GM18498 (cell line): Measurements from ENCODE around the gene CLDN3.

Experiments
- ATAC-seq: cut with Tn5 transposase; IDR thresholded peaks from one replicate; pipeline ENCODE4 v1.9.1; 2021; ENCODE audit warnings: mild to moderate bottlenecking, moderate library complexity; ENCODE audit not compliant: unreplicated experiment

CLDN3 gene

DNA sequence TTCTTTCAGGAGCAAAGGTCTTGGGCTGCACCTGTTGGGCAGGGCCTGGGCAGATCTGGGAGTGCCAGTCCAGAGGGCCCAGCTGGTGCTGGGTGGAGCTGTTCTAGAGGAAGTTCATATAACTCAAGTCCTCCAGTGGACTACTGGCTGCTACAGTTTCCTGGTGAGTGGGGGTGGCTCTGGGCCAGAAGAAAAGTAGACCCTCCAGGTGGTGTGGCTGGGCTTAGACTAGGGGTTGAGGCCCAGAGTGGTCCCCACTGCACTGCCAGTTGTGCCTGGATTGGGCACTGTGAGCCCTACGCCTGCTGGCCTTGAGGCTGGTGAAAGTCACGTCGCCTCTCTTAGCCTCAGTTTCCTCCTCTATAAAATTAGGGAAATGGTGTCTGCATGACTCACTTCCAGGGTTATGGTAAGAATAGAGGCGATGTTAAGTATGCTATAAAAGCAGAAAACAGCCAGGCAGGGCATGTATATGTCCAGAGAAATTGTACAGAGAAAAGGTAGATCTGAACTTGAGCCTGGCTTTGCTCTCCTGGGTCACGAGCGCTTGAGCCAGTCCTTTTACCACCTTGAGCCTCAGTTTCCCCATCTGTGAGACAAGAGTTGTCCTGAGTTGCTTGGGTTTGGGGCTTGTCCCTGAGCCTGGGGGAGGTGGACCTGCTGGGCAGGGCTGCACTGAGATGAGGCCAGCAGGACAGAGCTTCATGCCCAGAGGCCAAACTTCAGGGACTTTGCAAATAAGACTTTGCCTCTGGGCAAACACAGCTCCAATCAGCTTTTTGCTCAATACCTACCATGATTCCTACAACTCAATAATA is 3.8 kb upstream of the CLDN3 start:
- ATAC-seq: no peak

DNA sequence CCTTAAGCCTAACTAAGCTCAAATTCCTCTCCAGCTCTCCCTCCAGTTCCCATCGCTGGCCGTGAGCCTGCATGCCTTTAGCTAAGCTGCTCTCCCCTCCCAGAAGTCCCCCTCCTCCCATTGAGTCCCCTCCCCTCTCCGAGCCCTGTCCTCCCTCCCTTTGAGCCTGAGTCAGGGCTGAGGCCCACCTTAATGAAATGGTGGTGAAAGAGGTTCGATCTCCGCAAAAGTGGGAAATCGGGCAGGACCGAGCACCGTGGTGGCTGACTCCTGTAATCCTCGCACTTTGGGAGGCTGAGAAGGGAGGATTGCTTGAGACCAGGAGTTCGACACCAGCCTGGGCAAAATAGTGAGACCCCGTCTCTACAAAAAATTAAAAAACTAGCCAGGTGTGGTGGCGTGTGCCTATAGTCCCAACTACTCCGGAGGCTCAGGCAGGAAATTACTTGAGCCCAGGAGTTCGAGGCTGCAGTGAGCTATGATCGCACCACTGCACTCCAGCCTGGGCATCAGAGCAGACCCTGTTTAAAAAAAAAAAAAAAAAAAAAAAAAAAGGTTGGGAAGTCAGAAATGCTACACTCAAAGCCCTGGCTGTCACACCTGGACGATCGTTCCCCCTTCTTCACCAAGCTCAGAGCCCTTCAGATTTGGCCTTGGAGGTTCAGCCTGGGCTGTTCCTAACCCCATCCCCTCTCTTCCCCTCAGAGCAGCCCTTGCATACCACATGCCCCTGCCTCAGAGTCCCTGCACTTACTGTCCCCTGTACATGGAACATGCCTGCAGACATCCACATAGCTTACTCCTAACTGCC is 995 bp upstream of the CLDN3 start:
- ATAC-seq: no peak

DNA sequence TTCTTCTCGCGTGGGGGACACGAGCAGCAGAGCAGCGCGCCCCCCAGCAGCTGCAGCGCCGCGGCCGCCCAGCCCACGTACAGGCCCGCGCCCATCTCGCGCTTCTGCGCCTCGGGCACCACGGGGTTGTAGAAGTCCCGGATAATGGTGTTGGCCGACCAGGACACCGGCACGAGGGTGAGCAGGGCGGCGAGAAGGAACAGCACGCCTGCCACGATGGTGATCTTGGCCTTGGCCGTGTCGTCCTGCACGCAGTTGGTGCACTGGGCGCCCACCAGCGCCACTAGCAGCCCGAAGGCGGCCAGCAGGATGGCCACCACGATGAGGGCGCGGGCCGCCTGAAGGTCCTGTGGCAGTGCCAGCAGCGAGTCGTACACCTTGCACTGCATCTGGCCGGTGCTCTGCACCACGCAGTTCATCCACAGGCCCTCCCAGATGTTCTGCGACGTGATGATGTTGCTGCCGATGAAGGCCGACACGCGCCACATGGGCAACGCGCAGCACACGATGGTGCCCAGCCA is 529 bp downstream of the CLDN3 start:
- no peak for ATAC-seq

DNA sequence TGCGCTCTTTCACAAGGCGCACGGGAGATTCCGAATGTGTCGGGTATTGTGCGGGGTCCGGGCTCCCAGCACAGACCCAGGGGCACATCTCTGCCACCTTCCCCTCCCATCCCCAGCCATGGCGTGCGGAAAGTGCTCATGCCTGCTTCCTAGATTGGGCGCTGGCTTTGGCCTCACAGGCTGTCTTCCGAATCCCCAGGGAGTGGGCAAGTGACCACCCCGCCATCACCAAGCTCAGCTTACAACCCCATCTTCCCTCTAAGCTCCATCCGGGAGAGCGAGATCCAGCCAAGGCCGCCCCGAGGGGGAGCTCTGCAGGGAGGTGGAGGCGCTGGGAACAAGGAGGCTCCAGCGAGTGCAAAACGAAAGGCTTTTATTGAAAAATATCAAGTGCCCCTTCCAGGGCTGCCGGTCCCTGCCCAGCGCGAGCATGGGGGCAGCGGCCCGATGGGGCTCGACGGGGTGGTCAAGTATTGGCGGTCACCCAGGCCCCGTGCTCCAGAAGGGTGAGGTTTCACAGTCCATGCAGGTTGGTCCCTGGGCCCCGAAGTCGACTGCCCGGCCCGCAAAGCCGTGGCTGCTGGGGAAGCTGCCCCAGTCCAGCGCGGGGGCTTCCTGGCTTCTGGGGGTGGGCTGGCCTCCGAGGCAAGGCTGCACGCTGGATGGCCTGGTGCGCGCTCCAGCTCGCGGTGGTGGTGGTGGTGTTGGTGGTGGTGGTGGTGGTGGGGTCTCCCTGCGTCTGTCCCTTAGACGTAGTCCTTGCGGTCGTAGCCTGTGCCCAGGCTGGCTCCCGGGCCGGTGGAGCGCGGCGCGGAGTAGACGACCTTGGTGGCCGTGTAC is 1.2 kb downstream of the CLDN3 start:
- no peak for ATAC-seq

DNA sequence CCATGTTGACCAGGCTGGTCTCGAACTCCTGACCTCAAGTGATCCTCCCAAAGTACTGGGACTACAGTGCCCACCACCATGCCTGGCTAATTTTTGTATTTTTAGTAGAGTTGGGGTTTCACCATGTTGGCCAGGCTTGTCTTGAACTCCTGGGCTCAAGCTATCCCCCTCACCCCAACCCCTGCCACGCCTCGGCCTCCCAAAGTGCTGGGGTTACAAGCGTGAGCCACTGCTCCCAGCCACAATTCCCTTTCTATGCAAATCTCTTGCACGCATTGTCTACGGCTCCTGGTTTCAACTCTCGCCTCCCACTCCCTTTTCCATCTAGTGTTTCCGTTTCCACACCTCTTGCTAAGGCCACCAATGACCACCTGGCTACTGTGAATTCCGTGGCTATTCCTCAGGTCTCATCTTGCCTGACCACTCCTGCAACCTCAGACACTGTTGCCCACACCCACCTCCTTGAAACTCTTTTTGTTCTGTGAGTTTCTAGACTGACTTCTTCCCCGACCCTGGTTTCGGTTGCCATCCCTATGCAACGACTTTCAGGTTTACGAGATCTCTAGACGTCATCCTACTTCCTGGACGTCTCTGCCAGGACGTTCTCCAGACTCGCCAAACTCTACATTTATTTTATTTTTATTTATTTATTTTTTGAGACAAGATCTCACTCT is 3.4 kb downstream of the CLDN3 start:
- no peak for ATAC-seq

DNA sequence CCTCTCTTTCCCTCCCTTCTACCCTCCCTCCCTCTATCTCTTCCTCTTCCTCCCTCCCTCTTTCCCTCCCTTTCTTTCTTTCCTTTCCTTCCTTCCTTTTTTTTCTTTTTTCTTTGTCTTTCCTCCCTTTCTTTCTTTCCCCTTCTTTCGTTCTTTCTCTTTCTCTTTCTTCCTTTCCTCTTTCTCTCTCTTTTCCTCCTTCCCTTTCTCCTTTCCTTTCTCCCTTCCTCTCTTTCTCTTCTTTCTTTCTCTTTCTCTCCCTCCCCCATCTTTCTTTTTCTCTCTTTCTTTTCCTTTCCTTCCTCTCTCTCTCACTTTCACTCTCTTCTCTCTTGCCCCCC is 7.4 kb downstream of the CLDN3 start:
- no peak for ATAC-seq

DNA sequence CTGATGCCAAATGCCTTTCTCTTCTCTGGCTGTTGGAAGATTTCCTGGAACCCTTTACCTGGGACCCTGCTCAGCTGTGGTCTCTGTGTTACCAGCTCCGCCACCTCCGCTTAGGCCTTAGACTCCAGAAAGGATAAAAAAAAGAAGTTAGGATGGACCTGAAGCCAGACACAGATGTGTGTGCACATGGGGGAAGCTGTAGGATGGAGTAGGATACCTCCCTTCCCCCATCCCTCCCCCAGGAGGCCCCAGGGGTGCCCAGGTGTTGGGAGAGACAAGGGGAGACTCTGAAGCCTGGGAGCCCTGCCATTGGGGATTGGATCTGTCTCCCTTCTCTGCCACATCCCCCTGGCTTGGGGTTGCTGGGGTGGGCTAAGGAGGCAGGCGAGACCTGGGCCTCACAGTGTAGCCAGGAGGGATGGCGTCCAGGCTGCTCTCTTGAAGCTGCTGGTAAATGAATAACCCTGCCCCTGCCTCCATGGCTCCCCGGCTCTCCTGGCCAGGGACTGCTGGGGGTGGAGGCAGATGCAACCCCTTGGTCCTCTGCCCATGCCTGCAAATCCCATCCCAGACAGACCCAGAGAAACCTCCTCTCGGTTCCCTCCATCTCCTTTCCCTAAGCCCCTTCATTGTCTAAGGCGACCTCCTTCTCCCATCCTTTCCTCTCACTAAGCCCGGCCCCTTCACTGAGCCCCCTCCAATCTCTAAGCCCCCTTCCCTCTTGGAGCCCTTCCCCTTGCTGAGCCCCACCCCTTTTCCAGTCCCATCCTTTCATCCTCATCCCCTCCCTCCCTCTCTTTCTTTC is 8.0 kb downstream of the CLDN3 start:
- ATAC-seq: no peak

DNA sequence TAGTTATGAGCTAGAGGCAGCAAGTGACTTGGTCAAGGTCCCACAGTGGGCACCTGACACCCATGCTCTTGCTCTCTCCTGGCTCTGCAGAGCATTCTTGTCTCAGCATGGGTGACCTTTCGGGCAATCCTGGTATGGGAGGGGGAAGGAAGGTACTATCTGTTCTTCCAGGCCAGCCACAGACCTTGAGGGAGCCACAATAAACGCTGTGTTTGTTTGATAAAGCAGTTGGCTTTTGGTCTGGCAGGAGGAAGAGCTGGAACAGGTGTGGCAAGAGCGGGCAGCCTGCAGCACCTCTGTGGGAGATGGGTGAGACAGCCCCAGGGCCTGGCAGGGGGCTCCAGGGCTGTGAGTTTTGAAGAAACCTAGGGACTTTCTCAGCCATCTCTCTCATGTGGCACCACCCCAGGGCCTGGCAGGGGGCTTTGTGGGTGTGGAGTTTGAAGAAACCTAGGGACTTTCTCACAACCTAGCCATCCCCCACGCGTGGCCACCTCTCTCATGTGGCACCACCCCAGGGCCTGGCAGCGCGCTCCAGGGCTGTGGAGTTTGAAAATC is 11.4 kb downstream of the CLDN3 start:
- ATAC-seq: no peak

DNA sequence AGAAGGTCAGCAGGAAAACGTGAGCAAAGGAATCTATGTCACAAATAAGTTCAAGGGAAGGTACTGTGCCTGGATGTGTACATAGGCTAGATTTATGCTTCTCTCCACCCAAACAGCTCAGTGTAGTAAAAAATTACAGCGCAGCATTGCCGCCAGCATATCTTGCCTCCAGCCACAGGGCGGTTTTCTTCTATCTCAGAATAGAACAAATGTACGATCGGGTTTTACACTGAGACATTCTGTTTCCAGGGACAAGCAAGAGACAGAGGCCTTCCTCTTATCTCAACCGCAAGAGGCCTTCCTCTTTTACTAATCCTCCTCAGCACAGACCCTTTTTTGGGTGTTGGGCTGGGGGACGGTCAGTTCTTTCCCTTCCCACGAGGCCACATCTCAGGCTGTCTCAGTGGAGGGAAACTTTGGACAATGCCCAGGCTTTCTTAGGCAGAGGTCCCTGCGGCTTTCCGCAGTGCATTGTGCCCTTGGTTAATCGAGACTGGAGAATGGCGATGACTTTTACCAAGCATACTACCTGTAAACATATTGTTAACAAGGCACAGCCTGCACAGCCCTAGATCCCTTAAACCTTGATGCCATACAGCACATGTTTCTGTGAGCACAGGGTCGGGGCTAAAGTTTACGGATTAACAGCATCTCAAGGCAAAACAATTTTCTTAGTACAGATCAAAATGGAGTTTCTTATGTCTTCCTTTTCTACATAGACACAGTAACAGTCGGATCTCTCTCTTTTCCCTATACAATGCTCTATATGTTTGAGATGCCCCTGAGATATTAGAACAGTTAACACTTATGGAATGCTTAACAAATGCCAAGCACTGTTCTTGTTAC is 19.9 kb downstream of the CLDN3 start:
- ATAC-seq: no peak

DNA sequence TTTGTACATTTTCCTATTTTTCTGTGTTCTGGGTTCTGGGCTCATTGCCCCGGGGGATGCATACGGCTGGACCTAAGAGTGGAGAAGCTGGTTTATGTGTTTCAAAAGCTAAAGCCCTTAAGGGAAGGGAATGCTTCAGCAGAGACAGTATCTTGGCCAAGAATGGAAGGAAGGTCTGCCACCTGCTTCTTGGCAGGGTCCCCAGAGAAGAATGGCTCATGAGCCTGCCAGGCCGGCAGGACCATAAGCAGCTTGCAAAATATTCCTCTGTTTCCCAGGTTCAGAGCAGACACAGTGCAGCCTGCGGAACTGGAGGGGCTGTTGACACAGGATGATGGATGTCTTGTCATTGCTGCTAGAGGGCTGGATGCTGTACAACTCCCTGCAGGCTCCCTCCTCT is 23.7 kb downstream of the CLDN3 start:
- ATAC-seq: no peak

DNA sequence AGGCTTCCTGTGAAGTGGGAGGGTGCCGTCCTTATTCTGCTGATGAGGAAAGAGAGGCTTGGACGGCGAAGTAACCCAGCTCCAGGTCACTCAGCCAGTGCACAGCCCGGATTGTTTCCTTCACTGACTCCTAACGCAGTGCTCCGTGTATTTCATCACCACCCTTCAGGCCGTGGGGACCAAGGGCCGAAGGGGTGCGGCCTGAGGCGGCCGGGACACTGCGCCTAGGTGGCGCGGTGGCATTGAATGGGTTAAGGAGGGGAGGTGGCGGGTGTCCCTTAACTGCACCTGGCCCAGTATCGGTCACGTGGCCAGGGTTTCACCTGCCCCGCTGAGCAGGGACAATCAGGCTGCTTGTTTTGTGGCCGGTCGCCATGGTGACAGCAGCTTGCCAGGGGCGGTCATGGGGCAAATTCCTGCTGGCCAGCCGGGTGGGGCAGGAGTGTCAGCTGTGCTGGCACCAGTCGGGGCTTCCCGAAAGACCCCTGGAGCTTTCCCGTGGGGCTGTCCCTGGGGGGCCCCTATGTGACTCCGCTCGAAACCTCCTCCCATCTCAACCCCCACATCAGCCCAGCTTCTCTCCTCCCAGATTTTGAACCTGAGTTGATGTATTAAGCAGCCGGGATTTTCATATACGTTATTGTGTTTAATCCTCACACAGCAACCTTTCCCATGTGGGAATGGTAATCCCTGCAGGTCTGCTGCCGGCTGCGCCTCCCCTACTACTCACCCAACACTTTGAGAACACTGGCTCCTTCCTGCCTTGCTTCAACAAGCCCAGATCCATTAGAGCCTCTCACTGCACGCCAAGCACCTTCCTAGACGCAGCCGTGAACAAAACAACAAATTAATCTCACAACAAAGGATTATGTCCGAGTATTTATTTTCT is 27.1 kb downstream of the CLDN3 start:
- no peak for ATAC-seq

DNA sequence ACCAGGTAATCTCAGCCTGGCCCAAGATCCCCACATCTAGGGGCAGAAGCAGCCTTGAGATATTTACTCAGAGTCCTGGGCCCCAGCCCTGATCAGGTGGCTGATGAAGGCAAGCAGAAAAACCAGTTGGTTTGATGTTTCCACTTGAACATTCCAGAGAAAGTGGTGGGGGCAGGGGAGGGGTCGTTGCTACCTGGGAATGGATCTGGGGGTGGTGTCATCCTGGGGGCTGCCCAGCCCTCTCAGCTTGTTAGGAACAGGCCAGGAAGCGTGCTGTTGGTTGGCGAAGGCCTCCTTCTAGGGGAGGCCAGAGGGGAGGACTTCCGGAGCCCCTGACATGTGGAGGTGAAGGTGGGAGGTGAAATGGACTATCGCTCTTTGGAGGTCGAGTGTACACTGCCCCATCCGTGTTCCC is 27.7 kb downstream of the CLDN3 start:
- ATAC-seq: no peak

DNA sequence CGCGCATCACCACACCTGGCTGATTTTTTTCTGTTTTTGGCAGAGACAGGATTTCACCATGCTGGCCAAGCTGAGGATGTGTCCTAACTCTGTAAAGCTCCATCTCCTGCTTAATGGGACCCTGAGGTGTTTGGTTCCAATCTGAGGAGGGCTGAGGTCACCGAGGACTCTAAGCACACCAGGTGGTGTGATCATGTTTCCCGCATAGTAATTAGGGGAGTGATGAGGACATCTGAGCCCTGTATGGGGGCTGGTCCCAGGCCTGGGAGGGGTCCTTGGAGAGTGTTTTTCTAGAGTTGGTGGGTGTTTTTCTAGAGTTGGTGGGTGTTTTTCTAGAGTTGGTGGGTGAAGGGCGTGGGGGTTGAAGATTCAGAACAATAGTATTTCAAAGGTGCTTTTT is 28.5 kb downstream of the CLDN3 start:
- no peak for ATAC-seq

DNA sequence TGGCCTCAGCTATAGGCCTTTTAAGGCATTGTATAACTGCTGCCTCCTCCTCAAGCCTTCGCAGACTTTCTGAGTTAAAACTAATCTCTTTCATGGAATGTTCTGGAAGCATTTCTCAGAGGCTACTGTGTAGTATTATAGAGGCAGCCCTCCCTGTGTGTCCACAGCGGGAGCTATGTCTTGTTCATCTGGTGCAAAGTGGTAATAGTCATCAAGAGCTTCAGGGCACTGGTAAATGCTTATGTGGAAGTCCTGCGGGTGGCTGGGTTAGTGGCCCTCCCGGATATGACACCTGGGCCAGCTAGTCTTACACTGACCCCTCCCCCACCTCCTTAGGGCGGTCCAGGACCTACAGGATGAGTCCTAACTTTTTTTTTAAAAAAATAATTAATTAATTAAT is 29.3 kb downstream of the CLDN3 start:
- no peak for ATAC-seq

DNA sequence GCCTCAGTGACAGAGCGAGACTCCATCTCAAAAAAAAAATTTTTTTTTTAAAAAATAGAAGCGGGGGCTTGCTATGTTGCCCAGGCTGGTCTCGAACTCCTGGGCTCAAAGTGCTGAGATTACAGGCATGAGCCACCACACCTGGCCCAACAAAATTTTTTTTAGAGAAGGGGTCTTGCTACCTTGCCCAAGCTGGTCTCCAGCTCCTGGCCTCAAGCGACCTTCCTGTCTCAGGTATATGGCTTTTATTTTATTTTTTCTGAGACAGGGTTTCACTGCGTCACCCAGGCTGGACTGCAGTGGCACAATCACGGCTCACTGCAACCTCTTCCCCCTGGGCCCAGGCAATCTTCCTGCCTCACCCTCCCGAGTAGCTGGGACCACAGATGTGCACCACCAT is 29.9 kb downstream of the CLDN3 start:
- no peak for ATAC-seq

DNA sequence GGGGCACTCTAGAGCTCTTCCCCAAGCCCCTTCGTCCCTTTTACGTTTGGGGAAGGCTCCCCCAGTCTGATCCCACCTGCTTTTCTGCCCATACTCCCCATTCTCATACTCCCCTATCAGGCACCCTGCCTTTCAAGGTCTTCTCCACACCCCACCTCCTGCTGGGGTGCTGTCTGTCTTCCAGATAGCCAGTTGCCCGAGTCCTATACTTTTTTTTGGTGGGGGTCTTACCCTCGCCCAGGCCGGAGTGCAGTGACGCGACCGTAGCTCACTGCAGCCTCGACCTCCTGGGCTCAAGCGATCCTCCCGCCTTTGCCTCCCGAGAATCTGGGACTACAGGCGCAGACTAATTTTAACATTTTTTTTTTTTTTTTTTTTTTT is 30.7 kb downstream of the CLDN3 start:
- no peak for ATAC-seq

DNA sequence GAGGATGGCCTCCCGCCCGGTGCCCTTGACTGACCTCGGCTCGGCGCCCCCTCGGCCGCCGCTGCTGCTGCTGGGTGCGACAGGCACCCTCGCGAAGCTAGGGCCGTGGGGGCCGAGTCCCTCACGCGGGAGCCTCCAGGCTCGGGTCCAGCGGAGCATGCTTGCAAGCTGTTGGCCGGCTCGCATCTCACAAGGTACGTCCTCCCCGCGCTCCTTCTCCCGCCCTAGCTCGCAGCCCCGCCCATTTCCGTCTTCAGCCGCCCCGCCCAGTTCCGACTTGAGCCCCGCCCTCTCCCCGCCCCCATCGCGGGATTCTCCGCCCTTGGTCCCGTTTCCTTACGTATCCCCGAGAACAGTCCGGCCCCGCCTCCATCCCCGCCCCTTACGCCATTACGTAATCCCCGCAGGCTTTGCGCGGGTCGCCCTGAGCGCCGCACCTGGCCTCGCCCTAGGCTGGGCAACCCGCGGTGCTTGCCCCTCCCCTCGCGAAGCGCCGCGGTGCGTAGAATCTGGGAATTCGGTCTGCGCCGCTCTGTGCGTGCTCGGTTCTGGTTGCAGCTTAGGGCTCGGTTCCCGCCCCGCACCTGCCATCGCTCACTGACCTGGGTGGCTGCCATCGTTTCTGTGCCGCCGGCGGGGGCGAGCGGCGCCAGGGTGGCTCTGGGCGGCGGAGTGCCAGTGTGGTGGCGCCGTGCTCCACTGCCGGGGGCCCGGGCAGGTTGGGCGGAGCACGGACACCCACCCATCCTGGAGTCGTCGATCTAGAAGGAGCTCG is 31.3 kb downstream of the CLDN3 start, which contains the start of gene ABHD11:
ABHD11 (minus strand) TSS at position 191 of the 775 bp plus-strand sequence; CDS start at position 159, 32 bp downstream.
- peak; percentile 93 for ATAC-seq
